Stimulated activated effector memory CD8-positive, alpha-beta T cell treated with anti-CD3 and anti-CD28 coated beads, Interleukin-12 subunit alpha, Interleukin-12 subunit beta, amount 100 ng/mL, for 72 hours (primary cell): ENCODE results near the gene RBM15.

Experiments
- ATAC-seq: fragments of 150-1000 bp; cut with Tn5 transposase; 2 replicates; pipeline ENCODE4 v1.10.0; 2021
- DNase-seq, 2 donors: peaks; one replicate each; pipeline ENCODE4 v3.0.0; 2021 to 2022; ENCODE audit warnings: low spot score in 2 of 2
- H3K27ac Mint-ChIP-seq: one replicate; pipeline ENCODE4 v1.8.0; 2022; ENCODE audit warnings: mild to moderate bottlenecking, mixed read lengths
- H3K36me3 Mint-ChIP-seq: one replicate; pipeline ENCODE4 v1.8.0; 2022; ENCODE audit warnings: mild to moderate bottlenecking, mixed read lengths
- H3K4me1 Mint-ChIP-seq: one replicate; pipeline ENCODE4 v1.8.0; 2022; ENCODE audit warnings: mixed read lengths
- H3K4me3 Mint-ChIP-seq: one replicate; pipeline ENCODE4 v1.8.0; 2022; ENCODE audit warnings: mild to moderate bottlenecking, mixed read lengths
- H3K9me3 Mint-ChIP-seq: one replicate; pipeline ENCODE4 v1.8.0; 2022; ENCODE audit warnings: mixed read lengths

RBM15 gene

GRCh38 chr1:110394493-110394820 is 55.3 kb downstream of the RBM15 start:
- Mint-ChIP-seq H3K4me1 (no peaks in the 10 kb centered on the region), H3K9me3 (no peaks in the 10 kb centered on the region), H3K27ac (no peak overlapping the region), H3K4me3 (no peak overlapping the region), H3K36me3 (peaks cover 36% of the 10 kb centered on the region)
- ATAC-seq = no peak
- no peak for DNase-seq
